ENCODE data around the gene CCNK.

CCNK gene

DNA sequence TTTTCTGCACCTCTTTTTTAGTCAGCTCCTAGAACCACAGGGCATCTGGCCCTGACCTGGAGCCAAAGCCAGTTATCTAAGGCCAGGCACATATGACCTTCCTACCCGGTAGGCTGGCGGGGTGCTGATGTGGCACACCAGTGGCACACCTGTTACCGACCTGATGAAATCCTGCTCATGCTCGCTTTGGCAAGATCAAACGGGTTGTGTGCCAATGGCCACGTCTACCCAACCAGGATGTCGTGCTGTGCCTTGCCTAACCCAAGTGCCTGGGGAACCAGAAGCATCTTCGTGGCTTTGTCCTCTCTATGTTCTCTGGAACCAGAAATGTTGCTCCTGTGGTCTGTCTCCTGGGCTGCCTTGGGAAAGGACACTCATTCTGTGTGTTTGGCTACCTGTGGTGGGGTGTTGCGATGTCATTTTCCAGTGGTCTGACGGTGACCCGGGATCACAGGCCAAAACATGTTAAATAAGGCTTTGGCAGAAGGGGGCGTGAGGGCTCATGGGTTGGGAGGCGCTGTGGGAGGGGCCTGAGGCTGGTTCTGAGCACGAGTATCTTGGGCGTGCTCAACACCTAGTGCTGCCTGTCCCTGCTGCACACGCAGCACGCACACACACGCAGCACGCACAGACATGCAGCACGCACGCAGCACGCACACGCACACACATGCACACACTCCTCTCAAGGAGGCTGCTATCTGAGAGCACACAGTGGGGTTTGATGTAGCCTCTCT, 27.9 kb downstream of the CCNK start:
- no peak for DNase-seq

GRCh38 chr14:99509871-99510555, 28.8 kb downstream of the CCNK start:
- DNase-seq = no peak

DNA sequence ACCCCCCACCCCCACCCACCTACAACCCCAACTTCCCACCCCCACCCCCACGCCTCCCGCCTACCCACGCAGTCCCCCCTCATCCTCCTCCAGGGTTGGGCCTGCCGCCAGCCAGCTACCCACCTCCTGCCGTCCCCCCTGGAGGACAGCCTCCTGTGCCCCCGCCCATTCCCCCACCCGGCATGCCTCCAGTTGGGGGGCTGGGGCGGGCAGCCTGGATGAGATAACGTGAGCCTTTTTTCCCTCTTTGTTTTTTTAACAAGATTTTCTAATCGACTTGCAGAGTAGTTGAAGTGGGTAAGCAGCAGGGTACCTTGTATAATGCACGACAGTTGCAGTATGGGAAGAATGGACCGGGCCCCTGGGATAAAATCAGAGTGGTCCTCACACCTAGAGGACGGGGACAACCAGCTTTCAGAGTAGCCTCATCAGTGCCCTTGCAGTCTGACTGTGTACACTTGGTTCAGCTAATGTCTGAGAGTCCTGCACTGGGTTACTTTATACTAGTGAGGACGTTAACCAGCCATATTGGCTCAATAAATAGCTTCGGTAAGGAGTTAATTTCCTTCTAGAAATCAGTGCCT, 29.4 kb downstream of the CCNK start:
- DNase-seq = no peak

DNA sequence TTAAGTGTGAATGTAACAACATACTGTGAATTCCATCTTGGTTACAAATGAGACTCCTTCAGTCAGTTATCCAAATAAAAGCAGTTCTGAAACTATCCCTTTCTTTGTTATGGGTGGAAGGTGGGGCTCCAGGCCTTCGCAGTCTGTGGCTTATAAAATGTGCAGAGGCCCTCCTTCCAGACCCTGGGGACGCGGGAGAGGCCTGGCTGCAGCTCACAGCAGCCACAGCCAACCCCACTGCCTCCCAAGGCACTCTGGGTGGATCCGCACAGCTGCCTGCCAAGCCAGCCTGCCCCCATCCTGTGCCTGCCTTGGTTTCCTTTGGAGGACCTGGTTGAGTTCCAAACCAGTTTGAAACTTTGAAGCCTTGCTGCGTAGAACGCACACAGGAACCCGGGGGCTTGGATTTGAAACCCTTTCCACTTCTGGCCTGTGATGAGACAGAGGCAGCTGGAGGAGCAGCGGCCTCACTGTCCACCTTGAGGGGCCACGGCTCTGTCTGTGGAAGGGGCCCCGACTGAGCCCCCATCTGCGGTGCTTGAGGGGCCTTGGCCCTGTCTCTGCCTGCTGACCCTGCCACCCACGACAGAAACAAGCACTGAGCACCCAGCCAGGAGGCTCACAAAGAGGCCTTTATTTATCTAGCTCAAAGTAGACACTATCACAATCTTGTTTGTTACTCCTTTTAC, 30.4 kb downstream of the CCNK start:
- peak; percentile 2 for DNase-seq

GRCh38 chr14:99512110-99512449, 30.9 kb downstream of the CCNK start:
- DNase-seq = no peak

- no peak for DNase-seq
These were observed 31.5 kb downstream of the CCNK start for GRCh38 chr14:99512571-99513182.

- no peak for DNase-seq
These were observed 32.0 kb downstream of the CCNK start for GRCh38 chr14:99513183-99513694.

- no peak for DNase-seq
These were observed 32.8 kb downstream of the CCNK start for GRCh38 chr14:99513946-99514551.

GRCh38 chr14:99514552-99515300, 33.5 kb downstream of the CCNK start:
- DNase-seq = no peak

DNA sequence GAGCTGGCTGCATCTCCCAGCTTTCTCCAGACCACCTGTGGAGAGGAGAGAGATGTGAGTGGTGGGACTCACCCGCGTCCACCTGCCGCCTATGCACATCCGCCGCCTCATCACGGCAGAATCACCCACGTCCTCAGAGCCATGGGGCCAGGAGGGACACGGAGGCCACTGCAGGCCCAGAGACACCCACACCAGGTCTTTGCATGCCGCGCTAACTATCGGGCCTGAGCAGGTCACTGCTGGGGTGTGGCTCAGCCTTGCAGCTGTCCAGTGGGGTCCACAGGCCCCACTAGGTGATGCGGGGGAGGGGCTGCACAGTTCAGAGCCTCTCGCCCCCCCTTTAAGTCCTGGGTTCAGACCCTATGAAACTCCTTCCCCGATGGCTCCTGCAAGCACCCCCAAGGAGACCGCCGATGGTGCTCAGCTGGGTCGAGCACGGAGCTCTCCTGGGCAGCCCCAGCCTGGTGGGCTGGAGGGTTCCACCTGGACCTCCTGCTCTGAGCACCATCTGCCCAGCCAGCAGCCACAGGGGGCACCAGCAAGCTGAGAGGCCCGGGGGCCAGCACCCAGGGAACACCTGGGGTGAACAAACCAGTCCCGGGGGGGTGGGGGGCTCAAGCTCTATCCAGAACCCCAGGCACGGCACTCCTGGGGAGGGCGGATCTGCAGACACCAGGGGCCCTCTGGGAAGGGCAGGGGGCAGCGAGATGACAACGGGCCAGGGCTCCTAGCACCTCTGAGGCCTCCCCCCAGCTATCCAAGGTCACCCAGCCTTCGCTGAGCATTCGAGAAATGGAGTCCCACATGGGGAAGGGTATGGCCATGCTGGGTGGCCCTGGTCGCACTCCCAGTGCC, 34.3 kb downstream of the CCNK start:
- DNase-seq = no peak

DNA sequence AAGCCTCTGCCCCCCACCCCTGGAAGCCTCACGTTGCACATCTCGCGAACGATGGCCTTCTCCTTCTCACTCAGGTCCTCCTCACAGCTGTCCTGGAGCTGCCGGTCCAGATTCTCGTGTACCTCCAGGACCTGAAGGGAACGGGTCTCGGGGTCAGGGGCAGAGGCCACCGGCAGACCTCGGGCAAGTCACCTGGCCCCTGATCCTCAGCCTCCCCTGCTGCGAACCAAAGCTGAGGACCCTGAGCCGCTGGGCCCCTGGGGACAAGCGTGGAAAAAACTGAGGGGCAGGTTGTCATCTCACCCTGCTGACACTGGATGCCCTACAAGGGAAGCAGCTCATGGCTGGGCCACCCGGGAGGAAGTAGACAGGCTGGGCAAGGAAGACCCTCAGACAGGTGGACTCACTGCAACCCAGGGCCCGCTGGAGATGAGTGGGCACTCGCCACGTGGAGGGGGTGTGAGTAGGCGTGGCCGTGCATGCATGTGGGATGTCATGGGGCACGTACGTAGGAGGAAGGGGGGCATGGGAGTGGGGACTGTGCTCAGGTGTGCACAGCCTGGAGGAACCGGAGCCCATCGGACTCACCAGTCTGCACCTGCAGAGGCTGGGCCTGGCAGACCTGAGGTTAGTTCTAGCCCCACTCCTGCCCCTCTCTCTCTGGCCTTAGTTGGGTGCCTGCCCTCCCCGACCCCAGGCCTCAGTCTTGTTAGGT, 35.1 kb downstream of the CCNK start:
- no peak for DNase-seq

DNA sequence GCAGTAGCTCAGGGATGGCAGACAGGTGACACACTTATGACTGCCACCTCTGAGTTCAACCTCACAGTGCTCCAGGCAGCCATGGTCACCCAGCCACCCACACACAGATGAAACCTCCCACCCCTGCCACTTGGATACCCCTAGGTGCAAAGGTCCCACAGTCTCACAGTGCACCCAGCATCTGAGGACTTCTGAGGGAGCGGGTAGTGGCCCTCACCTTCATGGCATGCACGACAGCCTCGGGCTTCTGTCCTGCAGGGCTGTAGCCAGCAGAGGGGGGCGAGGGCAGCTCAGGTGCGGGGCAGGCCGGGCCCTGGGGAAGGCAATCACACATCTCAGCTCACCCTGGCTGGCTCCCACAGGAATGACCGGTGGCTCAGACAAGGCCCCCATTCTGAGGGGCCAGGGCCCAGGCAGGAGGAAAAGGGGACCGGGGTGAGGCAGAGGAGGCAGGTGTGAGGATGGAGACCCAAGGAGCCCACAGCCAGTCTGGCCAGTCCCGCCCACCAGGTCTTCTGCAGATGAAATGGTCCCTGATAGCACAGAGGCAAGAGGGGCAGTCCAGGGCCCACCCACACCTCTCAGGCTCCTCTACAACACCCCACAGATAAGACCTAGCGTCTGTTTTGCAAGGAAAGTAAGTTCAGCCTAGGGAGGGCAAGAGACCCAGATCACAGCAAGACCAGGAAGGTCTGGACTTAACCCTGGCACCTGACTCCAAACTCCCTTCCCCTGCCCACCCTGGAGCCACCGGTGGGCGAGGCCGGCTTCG, 35.8 kb downstream of the CCNK start:
- no peak for DNase-seq

DNA sequence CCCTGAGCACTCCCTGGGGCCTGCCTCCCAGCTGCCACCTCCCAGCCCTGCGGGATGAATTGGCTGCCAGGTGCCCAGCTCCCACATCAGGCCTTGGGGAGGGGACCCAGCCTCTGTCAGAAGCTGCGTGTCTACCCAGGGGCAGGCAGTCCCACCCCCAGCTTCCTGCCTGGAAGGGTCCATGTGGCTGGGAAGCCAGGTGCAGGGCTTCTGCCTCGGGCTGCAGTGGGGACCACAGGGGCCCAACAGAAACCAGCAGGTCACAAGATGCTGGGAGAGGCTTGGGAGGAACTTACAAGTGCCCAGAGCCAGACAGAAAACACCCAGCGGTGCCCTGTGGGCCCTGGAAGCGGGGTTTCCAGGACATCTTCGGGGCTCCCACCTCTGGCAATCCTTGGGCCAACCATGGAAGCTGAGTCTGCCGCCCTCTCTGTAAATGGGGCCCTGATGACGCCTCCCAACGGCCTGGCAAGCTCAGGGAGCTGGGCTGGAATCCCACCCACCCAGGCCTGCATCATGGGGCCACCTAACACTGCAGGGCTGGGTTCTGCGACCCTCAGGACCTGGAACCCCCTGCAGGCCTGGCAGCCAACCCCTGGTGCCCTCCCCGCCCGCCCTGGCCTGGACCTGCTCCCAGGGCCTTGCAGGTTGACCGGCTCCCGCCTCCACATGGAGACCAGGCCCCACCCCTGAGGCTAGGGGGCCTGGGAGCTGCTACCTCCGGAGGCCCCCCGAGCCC, 36.6 kb downstream of the CCNK start:
- no peak for DNase-seq

DNA sequence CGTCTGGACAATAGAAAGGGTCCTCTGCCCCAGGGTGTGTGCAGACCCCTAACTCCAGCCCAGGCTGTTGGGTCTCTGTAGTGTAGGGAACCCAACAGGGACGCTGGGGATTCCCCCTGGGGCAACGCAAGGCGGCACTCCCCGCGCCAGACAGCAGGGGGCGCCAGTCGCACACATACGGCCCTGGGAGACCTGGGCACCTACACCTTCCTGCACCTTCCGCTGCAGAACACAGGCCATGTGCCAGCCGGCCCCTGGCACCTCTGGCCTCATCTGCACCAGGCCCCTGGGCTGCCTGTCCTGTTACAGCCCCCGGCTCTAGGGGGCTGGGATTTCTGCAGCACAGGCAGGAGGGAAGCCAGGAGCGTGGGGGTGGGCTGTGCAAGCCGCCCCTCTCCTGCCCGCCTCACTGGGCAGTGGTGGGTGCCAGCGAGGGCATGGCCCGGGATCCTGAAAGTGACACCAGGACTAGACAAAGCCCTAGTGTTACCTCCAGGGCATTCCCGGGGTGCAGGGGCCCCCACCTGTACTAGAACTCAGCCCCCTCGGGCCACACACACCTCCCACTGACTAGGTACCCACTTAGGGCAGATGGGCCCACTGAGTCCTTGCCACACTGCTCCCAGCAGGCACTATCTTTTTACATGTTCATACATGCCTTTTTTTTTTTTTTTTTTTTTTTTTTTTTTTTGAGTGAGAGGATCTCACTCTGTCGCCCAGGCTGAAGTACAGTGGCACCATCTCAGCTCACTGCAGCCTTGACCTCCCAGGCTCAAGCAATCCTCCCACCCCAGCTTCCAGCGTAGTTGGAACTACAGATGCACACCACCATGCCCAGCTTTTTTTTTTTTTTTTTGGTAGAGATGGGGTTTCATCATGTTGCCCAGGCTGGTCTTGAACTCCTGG, 37.5 kb downstream of the CCNK start:
- no peak for DNase-seq

GRCh38 chr14:99519347-99519881, 38.2 kb downstream of the CCNK start:
- no peak for DNase-seq

DNA sequence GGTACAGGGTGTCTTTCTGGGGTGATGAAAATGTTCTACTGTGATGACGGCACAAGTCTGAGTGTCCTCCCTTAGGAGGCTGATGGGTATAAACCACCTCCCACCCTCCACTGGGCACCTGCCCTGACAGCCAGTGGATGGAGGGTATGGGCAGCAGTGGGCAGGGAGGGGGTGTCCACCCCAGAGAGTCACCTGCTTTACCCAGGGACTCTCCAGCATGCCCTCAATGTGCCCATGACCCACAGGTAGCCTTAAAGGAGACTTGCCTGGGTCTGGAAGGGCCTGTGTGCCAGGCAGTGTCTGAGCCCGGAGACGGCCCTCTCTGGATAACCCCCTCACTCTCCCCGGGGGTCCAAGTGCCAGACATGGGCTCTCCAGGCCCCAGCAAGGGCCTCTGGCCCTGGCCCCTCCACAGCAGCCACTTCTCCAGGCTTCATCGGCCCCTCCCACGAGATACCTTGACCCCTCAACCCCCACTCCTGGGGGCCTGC, 38.8 kb downstream of the CCNK start:
- no peak for DNase-seq

GRCh38 chr14:99520571-99521081, 39.4 kb downstream of the CCNK start:
- DNase-seq = no peak

Data from amniotic stem cell (primary cell).